Measurements from ENCODE around the gene PTPRN2.
"Not testable (repeated sequence)": the region's sequence is repeated elsewhere in the genome, so short reads cannot be mapped to it uniquely, and the experiment has no call there.

PTPRN2 gene

GRCh38 chr7:158508802-158509385 is 78.7 kb downstream of the PTPRN2 start:
- DNase-seq = no peak

GRCh38 chr7:158508321-158508720 is 79.3 kb downstream of the PTPRN2 start:
- not testable (repeated sequence) for DNase-seq

GRCh38 chr7:158507917-158508316 is 79.7 kb downstream of the PTPRN2 start:
- DNase-seq = no peak

- not testable (repeated sequence) for DNase-seq
These were observed 80.4 kb downstream of the PTPRN2 start for GRCh38 chr7:158507175-158507574.

- no peak for DNase-seq
These were observed 81.0 kb downstream of the PTPRN2 start for GRCh38 chr7:158506626-158507025.

GRCh38 chr7:158505683-158506082 is 81.9 kb downstream of the PTPRN2 start:
- DNase-seq = no peak

GRCh38 chr7:158502068-158502750 is 85.4 kb downstream of the PTPRN2 start:
- no peak for DNase-seq

- no peak for DNase-seq
These were observed 86.1 kb downstream of the PTPRN2 start for GRCh38 chr7:158501393-158502067.

- DNase-seq = no peak
These were observed 87.0 kb downstream of the PTPRN2 start for GRCh38 chr7:158500651-158501052.

GRCh38 chr7:158499082-158499455 is 88.6 kb downstream of the PTPRN2 start:
- DNase-seq = no peak

GRCh38 chr7:158498443-158499081 is 89.1 kb downstream of the PTPRN2 start:
- no peak for DNase-seq

- no peak for DNase-seq
These were observed 90.0 kb downstream of the PTPRN2 start for GRCh38 chr7:158497627-158498026.

- peak in 2 of 4 experiments; percentile 4 to 24 for DNase-seq
These were observed 91.8 kb downstream of the PTPRN2 start for GRCh38 chr7:158495786-158496185.

GRCh38 chr7:158495216-158495615 is 92.4 kb downstream of the PTPRN2 start:
- no peak for DNase-seq

GRCh38 chr7:158494643-158495042 is 93.0 kb downstream of the PTPRN2 start:
- DNase-seq = no peak

GRCh38 chr7:158494162-158494586 is 93.4 kb downstream of the PTPRN2 start:
- DNase-seq = peak in 1 of 4 experiments; percentile 21

- no peak for DNase-seq
These were observed 95.3 kb downstream of the PTPRN2 start for GRCh38 chr7:158492367-158492764.

GRCh38 chr7:158491094-158491493 is 96.5 kb downstream of the PTPRN2 start:
- no peak for DNase-seq

- no peak for DNase-seq
These were observed 97.3 kb downstream of the PTPRN2 start for GRCh38 chr7:158490171-158490782.

GRCh38 chr7:158489462-158490155 is 98.0 kb downstream of the PTPRN2 start:
- DNase-seq = no peak

GRCh38 chr7:158488181-158488971 is 99.2 kb downstream of the PTPRN2 start:
- no peak for DNase-seq

All from suppressor macrophage (primary cell).